ENCODE data around the gene POLR2J.
"Not testable (repeated sequence)": the region's sequence is repeated elsewhere in the genome, so short reads cannot be mapped to it uniquely, and the experiment has no call there.

The POLR2J gene
- 11.4 reads per million, percentile 34 among the genes with 10 or more reads in this experiment for total RNA-seq

DNA sequence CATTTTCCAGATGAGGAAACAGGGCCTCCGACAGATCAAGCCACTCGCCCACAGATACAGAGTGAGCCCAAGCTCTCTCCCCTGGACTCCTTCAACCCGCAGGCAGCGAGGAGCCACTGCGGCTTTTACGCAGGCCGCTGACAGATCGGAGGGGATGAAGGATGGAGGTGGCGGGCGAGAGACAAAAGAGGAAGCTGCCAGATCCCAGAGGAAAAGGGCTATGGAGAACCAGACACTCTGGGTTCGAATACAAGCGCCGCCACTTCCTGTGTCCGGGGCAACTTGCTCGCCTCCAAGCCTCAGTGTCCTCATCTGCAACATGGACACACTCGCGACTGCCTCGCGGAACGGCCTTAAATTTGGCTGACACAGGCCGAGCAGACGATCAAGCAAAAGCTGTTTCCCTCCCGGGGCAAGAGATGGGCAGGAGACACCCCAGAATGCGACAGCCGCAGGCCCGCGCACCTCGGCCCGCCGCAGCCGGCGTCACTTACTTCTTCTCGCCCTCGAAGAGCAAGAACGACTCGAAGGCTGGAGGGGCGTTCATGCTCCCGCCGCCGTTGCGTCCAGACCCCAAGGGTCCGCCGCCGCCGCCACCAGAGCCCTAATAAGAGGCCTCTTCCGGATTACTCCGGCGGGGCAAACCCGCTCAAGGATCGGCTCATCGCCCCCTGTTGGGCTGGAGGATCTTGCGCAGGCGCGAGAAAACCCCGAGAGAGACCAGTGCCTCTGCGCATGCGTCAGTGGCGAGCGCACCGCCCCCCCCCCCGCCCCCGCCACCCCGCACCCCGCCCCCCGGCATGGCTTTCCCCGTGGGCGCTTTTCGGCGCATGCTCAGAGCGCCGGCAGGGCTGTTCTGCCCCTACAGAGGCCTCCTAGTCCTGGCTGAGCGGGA is at the start of gene POLR2J:
TSS of gene POLR2J (minus strand) at position 609 of the 895 bp plus-strand sequence. CDS start at position 547, 62 bp downstream.
- DNase-seq = peak; percentile 67

DNA sequence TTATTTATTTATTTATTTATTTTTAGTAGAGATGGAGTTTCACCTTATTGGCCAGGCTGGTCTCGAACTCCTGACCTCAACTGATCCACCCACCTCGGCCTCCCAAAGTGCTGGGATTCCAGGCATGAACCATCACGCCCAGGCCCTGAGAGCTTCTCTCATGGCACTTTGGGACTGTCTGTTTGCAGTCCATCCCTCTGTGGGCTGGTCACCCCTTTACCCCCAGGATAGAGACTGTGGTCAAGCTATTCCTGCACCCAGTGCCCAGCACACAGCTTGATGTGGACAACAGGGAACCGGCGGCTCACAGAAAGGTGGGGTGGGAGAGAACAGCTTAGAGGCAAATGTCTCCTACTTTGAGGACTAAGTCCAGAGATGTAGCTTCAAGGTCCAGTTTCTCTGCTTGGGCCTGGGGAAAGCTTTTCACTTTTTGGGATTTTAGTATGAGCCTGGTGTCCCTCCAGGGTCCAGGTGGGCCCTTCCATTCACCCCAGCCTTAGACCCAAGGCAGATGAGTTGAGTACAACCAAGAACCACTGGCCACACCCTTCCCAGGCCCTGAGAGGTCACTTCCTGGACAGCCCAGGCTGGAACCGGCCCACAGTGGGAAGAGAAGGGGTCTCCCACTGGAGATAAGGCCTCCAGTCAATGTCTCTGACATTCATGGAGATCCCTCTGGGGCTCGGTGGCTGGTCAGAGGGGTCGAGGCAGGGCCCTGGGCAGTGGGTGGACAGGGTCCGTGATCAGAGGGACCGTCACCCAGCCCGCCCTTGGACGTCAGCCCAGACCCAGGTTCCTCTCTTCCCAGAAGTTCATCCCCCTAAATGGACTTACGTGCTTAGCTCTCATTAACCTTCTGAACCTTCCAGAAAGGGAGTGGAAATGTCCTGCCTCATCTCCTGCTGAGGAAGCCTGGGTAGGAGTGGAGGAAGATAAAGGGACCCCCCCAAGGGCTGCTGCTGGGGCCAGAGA is 49.4 kb upstream of the POLR2J start:
- not testable (repeated sequence) for DNase-seq

DNA sequence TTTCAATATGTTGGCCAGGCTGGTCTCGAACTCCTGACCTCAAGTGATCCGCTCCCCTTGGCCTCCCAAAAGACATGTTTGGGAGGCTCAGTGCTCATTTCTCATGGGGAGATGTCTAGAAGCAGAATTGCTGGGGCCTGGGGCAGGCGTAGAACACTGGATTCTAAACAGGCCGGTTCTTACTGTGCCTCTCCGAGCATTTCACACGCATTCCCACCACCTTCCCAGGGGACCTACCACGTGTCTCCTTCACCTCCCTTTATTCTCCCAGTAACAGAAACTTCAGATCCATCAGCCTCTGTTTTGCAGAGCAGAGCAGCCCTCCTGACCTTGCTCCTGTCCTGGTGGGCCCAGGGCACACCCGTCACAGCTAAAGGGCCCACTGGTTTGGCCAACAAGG is 48.5 kb upstream of the POLR2J start:
- not testable (repeated sequence) for DNase-seq

DNA sequence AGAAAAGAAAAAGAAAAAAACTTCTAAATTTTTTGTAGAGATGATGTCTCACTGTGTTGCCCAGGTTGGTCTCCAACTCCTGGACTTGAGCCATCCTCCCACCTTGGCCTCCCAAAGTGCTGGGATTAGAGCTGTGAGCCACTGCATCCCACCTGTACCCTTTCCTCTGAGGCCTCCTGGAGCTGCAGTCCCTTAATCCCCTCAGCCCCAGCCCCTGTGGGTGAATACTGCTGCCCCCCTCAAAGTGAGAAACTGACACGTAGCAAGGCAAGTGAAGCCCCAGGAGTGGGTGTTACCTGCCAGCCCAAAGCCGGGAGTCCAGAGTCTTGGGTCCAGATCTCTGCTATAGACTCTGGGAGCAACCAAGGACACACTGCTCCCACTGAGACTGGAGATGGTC is 46.1 kb upstream of the POLR2J start:
- not testable (repeated sequence) for DNase-seq

DNA sequence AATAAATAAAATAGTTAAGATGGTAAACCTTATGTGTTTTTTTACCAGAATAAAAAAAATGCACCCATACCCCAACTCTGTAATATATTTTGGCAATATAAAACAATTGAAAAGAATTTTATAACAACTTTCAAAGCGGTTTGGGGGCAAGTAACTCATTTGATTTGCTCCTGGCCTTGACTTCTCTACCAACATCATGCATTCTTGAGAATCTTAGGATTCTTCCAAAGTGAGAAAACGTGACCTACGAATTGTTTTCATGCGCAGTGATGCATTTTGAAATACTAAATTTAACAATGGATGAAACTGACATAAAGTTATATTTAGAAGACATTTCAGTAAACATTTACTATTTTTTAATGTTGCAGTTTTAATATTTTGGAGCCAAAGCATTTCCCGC is 42.1 kb upstream of the POLR2J start:
- not testable (repeated sequence) for DNase-seq

DNA sequence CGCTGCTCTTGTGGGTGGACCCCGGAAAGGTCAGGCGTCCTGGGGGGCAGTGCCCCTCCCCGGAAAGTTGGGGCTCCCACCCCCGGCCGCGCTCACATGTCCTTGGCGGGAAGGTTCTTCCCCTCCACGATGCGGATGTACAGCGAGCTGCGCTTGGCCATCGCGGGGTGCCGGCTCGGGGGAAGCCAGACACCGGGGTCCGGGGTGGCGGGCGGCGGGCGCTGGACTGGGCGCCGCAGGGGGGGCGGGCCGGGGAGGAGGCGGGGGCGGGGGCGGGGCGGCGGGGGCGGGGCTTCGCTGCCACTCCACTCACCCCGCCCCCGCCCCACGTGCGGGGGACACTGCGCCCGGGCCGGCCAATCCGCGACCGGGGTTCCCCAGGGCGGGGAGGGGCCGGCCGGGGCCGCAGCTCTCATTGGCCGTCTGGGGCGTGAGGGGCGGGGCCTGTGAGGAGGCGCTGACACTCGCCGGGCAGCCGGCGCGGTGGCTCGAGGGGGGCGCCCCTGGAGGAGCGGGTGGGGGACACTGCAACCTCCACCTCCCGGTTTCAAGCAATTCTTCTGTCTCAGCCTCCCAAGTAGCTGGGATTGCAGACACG is 38.9 kb upstream of the POLR2J start, which contains the start of gene RASA4B:
TSS of gene RASA4B (minus strand) at position 228 of the 598 bp plus-strand sequence. CDS start at position 161, 67 bp downstream.
- DNase-seq = not testable (repeated sequence)

DNA sequence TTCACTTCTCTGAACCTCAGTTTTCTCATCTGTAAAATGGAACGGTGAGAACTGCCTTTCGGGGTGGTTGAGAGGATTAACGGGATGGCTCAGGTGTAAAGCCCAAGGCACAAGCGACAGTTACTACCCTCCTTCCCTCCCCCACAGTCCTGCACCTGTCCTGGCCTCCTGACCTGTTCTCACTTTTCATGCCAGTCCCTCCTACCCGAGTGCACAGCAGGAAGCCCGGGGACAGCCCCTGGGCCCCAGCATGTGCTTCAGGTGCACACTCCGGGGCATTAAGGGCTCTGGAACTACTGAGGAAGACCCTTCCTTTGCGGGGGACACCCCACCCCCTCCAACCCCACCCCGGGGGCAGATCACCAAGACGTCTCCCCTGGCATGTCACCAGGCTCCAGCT is 38.2 kb upstream of the POLR2J start:
- DNase-seq = not testable (repeated sequence)

DNA sequence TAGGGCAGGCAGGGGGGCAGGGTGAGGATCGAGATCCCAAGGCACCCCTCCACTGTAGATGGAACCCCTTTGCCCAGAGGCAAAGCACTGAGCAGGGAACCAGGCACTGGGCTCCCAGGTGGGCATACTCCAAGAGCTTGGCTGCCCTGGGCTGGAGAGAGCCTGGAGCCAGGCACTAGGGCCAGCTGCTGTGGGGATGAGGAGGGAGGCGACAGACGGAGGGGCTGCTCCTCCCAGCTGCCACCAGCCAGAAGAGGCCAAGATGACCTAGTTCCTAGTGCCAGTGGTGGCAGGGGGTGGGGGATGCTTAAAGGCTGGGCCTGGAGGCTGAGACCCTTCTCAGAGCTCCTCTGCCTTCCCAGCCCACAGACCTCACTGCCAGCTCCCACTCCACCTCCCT is 37.2 kb upstream of the POLR2J start:
- DNase-seq = not testable (repeated sequence)

DNA sequence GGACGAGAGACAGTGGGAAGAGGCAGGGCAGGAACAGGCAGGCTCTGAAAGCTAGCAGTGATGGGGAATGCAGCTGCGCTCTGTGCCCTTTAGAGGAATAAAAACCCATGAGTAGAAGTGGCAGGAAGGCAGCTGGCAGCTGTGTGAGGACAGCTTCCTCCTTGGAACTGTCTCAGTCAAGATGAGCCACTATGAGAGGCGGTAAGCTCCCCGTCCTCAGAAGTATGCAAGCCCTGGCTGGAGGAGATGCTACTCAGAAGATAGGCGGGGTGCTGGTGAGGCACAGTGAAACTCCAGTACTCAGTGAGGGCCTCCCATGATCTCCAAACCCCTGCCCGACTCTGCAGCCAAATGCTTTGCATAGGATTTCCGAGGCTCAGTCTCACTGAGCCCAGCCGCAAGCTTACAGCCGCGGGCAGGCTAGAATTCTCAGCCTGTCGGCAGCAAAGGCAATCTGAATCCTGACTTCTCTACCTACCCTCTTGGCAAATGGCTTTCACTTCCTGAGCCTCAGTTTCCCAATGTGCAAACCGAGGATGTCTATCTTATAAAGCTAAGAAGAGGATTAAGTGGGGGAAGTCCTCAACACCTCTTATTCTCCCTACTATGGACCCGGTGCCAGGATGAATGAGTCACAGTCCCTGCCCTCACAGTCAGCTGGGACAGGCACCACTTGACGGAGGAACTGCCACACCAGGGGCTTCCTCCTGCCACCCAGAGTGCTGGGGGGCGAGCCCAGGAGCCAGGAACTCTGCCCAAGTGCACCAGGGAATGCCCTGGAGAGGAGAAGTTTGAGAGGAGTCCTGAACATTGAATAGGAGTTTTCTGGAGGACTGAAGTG is 36.4 kb upstream of the POLR2J start:
- DNase-seq = not testable (repeated sequence)

DNA sequence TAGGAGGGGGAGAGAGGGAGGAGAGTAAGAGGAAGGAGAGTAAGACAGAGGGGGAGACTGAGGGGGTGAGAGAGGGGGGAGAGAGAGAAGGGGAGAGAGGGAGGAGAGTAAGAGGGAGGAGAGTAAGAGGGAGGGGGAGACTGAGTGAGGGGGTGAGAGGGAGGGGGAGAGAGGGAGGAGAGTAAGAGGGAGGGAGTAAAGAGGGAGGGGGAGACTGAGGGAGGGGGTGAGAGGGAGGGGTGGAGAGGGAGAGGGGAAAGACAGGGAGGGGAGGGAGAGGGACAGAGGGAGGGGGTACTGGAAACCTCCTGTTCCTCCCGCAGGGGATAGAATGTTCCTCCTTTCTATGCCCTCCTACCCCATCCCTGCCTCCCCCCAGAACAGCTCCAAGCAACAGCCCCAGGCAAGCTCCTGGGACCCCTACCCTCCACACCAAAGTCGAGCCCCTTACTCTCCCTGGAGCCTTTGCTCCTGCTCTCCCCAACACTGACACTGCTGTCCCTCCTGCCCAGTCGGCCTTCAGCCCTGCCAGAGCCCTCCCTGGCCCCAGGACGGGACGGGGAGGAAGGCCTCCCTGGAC is 34.0 kb upstream of the POLR2J start:
- DNase-seq = peak; percentile 1

DNA sequence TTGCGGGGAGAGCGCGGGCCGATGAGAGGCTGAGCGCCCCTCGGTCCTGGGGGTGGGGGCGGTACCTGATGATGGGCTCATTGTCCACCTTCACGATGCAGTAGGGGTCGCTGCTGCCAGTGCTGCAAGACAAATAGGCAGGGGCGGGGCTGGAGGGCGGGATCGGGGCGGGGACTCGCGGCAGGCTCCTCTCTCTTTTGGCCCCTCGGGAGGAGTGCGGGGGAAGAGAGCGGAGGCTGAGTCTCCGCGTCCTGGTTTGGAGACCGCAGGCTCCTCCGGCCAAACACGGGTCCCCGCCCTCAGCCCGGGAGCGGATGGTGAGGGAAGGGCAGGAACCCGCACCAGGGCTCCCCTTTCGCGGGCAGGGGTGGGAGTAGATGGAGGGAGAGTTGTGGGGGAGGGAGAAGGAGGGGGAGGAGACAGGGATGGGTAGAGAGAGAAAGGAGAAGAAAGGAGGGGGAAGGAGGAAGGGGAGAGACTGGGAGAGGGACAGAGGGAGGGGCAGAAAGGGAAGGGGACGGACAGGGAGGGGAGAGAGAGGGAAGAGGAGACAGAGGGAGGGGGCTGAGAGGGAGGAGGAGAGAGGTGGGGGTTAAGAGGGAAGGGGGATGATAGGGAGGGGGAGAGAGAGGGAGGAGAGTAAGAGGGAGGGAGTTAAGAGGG is 33.3 kb upstream of the POLR2J start:
- not testable (repeated sequence) for DNase-seq

DNA sequence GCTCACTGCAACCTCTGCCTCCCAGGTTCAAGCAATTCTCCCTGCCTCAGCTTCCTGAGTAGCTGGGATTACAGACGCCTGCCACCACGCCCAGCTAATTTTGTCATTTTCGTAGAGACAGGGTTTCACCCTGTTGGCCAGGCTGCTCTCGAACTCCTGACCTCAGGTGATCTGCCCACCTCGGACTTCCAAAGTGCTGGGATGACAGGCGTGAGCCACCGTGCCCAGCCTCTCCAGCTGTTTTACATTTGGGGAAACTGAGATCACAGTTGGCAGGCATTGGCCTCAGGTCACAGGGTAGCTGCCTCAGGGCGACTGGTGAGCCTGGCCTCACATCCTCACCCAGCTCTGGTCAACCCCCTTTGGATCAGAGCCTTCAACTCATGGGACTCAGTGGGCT is 31.9 kb upstream of the POLR2J start:
- not testable (repeated sequence) for DNase-seq

DNA sequence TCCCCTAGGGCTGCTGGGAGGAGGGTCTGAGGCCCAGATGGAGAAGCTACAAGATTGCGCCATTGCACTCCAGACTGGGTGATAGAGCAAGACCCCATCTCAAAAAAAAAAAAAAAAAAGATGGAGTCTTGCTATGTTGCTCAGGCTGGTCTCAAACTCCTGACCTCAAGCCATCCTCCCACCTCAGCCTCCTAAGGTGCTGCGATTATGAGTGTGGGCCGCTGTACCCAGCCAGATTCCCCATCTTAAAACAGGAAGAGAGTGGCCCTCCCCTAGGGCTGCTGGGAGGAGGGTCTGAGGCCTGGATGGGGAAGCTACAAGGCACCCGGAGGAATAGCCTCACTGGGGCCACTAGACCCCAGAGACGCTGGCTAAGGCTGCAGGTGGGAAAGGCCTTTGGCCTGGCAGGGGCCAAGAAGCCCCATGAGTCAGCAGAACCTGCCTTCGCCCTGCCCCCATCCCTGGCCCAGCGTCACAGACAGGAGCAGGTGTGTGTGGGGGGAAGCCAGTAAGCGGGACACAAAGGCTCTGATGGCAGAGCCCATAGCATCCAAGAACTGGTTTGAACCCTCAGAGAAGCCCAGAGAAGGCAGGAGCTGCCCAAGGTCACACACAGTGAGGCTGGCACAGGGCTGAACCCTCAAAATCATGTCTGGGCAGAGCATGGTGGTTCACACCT is 28.8 kb upstream of the POLR2J start:
- not testable (repeated sequence) for DNase-seq

DNA sequence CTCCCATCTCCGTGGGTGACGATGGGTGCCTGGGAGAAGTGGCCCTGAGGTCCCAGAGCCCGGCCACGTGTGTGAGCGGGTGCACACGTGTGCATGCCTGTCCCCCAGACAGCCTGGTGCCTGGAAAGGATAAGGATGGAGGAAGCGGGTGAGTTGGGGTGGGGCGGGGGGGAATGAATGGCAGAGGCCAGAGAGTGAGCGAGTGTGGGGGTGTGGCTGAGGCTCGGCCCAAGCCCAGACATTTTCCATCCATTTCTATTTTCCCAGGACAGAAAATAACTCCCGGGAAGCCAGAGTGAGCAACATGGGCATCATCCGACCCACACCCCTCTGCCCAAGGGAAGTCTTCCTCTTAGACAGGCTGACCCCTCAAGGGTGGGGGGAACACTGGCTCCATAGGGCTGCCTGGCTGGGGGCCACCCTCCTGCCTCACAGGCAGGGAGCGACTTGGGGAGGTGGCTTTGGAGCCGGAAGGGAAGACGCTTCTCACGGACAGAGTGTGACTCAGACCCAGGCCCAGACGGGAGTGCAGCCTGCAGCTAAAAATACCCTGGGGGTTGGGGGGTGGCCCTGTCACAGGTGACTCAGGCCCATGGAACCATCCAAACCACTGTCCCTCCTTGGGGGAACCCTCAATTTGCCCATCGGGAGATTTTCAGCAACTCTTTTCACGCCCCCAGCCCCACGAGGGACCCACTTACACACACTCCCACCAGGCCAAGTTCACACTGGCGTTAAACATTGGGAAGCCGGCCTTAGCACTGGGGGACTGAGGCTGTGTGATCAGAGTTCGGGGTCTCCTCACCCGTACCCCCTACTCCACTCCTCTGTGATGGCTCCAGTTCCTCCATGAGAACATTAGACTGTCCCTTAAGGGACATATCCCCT is 26.8 kb upstream of the POLR2J start:
- DNase-seq = not testable (repeated sequence)

DNA sequence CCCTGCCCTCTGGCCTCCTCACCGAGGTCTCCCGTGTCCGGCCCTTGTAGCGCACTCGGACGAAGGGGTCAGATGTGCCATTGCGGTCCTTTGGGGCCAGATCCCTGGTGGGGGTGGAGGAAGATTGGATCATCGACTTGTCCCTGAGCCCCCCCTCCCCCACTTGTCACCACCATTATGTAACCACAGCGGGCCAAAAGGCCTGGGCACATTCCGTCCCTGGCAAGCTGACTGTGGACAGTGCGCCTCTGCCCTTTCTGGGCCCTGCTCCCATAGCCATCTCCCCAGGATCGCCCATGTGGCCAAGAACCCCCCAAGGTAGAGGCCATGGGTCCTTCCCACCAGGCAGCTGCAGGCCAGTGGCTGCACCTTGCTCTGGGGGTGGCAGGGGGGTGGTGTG is 24.4 kb upstream of the POLR2J start:
- DNase-seq = not testable (repeated sequence)

DNA sequence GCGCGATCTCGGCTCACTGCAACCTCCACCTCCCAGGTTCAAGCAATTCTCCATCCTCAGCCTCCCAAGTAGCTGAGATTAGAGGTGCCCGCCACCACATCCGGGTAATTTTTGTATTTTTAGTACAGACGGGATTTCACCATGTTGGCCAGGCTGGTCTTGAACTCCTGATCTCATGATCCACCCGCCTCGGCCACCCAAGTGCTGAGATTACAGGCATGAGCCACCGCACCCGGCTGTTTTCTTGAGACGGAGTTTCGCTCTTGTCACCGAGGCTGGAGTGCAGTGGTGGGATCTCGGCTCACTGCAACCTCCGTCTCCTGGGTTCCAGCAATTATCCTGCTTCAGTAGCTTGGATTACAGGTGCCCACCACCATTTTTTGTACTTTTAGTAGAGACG is 19.6 kb upstream of the POLR2J start:
- DNase-seq = not testable (repeated sequence)

DNA sequence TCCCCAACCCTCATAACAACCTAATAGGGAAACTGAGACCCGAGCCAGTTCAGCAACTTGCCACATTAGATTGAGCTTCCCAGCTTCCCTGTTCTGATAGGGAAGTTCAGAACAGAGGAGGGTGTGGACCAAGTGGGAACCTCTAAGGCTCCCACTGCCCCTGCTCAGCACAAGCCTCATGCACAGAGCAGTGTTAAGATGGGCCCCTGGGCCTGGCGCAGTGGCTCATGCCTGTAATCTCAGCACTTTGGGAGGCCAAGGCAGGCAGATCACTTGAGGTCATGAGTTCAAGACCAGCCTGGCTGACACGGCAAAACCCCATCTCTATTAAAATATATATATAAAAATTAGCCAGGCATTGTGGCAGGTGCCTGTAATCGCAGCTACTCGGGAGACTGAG is 18.6 kb upstream of the POLR2J start:
- DNase-seq = not testable (repeated sequence)

DNA sequence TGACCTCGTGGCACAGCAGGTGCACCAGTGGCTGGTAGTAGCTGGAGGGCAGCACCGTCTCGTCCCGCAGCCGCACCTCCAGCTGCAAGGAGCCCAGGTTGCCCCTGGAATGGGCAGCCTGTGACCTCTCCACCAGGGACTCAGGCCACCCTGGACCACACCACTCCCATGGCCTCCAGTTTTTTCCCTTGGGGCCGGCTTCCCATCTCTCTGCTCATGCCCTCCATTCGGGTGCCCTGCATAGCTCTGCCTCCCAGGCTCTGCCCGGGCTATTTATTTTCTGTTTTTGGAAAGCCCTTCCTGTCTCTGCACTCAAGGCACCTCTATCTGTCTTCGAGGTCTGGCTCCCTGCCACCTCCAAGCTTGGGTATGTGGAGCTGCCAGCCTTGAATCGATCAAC is 18.1 kb upstream of the POLR2J start:
- not testable (repeated sequence) for DNase-seq

Data from effector CD4-positive, alpha-beta T cell (primary cell).